HUES64 (cell line): ENCODE measurements around the gene PFKFB3.

ENCODE experiments used
- H3K27ac ChIP-seq: 2 replicates; pipeline ENCODE4 v1.7.0; 2013; ENCODE audit warnings: low read depth, low read length, inconsistent platforms
- H3K27me3 ChIP-seq: 2 replicates; pipeline ENCODE4 v1.6.1; 2013; ENCODE audit warnings: mild to moderate bottlenecking, low read length; ENCODE audit not compliant: insufficient read depth
- H3K36me3 ChIP-seq: 2 replicates; pipeline ENCODE4 v1.6.1; 2013; ENCODE audit warnings: mild to moderate bottlenecking, low read length; ENCODE audit not compliant: insufficient read depth
- H3K4me1 ChIP-seq: 2 replicates; pipeline ENCODE4 v1.6.1; 2013; ENCODE audit warnings: mild to moderate bottlenecking, low read length, moderate library complexity; ENCODE audit not compliant: insufficient read depth
- H3K4me3 ChIP-seq: 2 replicates; pipeline ENCODE4 v1.5.1; 2013; ENCODE audit warnings: mild to moderate bottlenecking, low read length, moderate library complexity
- H3K9ac ChIP-seq: 2 replicates; pipeline ENCODE4 v1.6.1; 2013; ENCODE audit warnings: mild to moderate bottlenecking, low read depth, low read length
- H3K9me3 ChIP-seq: 2 replicates; pipeline ENCODE4 v1.6.1; 2013; ENCODE audit warnings: low read depth, low read length; ENCODE audit not compliant: insufficient read depth
- WGBS: fragments of 150-250, 120-280 bp; methylation state at CpG from one replicate; pipeline ENCODE4 v1.1.7; 2013; ENCODE audit warnings: missing lambda C conversion rate; 5-methylcytosine and 5-hydroxymethylcytosine counted together

The PFKFB3 gene

GRCh38 chr10:6259153-6259552, 56.4 kb downstream of the PFKFB3 start:
- Histone ChIP-seq H3K4me3 (no peak overlapping the region), H3K27ac (no peak overlapping the region), H3K9me3 (no peaks in the 10 kb centered on the region)

GRCh38 chr10:6260843-6261242, 58.1 kb downstream of the PFKFB3 start:
- Histone ChIP-seq H3K36me3 (no peaks in the 10 kb centered on the region), H3K4me3 (no peak overlapping the region), H3K27me3 (no peaks in the 10 kb centered on the region), H3K27ac (no peak overlapping the region), H3K9ac (no peak overlapping the region), H3K9me3 (no peaks in the 10 kb centered on the region), H3K4me1 (no peaks in the 10 kb centered on the region; the same call in 1 of the 2 replicates)
- WGBS = 94% methylated on average over 3 of the region's 3 CpGs

More at GRCh38 chr10:6259153-6259552, 56.4 kb downstream of the PFKFB3 start:
- Histone ChIP-seq H3K27me3 (no peaks in the 10 kb centered on the region), H3K9ac (no peak overlapping the region), H3K4me1 (no peaks in the 10 kb centered on the region; the same call in 1 of the 2 replicates), H3K36me3 (no peaks in the 10 kb centered on the region)

- Histone ChIP-seq H3K9ac (no peak overlapping the region), H3K9me3 (no peaks in the 10 kb centered on the region), H3K36me3 (no peaks in the 10 kb centered on the region), H3K27ac (no peak overlapping the region), H3K4me1 (no peaks in the 10 kb centered on the region), H3K27me3 (no peaks in the 10 kb centered on the region), H3K4me3 (no peak overlapping the region)
- 64% methylated on average over 4 of the region's 6 CpGs for whole genome bisulfite sequencing
These were observed 65.2 kb downstream of the PFKFB3 start for GRCh38 chr10:6267941-6268340.

GRCh38 chr10:6269432-6269831, 66.7 kb downstream of the PFKFB3 start:
- WGBS = 95% methylated on average over 2 of the region's 2 CpGs
- Histone ChIP-seq H3K4me1 (no peaks in the 10 kb centered on the region), H3K9me3 (no peaks in the 10 kb centered on the region), H3K9ac (no peak overlapping the region), H3K27ac (no peak overlapping the region), H3K27me3 (no peaks in the 10 kb centered on the region), H3K4me3 (no peak overlapping the region), H3K36me3 (no peaks in the 10 kb centered on the region)

DNA sequence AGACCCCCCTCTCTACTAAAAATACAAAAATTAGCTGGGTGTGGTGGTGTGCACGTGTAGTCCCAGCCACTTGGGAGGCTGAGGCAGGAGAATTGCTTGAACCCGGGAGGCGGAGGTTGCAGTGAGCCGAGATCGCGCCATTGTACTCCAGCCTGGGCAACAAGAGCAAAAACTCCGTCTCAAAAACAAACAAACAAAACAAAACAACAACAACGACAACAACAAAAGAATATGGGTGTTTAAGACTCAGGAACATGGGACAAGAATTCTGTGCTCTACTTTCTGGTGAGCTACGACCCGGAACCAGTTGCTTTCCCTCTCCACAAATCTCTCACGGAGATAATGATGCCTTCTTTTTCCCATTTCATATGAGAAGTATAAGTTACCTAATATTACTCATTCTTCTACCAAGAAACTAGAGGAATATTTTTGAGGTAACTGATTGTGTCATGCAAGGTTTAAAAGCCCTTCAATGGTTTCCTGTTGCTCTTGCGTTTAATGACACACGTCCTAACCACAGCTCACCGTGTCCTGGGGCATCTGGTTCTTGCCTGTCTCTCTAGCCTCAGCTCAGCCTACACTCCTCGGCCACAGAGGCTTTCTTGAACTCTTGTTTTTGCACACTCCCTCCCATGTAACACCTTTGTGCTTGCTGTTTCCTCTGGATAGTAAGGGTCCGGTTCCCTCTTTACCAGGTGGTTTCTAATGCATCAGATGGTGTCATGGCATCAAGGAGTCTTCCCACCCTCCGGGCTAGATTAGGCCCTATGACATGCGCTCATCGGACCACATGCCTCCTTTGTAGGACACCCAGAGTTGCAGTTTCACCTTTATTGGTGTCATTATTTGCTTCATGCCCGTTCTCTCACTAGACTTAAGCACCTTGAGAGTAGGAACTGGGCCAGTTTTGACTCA, 67.5 kb downstream of the PFKFB3 start:
- Histone ChIP-seq H3K4me1 (no peaks in the 10 kb centered on the region), H3K36me3 (no peaks in the 10 kb centered on the region), H3K27me3 (no peaks in the 10 kb centered on the region), H3K9me3 (no peaks in the 10 kb centered on the region), H3K27ac (no peak overlapping the region), H3K9ac (no peak overlapping the region), H3K4me3 (no peak overlapping the region)
- 94% methylated on average over 17 of the region's 20 CpGs for WGBS

DNA sequence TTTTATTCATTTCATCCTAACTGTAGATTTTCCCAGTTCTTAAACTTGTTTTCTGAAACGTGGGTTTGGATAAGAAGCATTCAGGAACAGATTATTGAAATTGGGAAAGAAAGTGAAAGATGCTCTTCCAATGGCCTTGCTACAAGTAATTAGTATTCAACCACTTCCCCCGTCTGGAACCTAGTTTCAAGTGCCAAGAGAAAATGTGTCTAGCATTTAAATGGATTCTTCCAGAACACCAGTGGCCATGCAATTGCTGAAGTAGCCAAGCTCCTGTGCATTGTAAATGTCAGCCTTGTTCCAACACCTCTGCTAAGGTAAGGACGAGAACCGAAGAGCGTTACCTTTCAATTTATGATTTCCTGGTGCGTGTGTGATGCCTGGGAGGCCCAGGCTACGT, 68.2 kb downstream of the PFKFB3 start:
- WGBS = 89% methylated on average over 7 of the region's 7 CpGs
- H3K9me3 ChIP-seq = no peaks in the 10 kb centered on the region
- no peaks in the 10 kb centered on the region for H3K27me3 ChIP-seq
- H3K4me1 ChIP-seq = no peaks in the 10 kb centered on the region
- H3K9ac ChIP-seq = no peak overlapping the region
- no peaks in the 10 kb centered on the region for H3K36me3 ChIP-seq
- H3K4me3 ChIP-seq = no peak overlapping the region
- no peak overlapping the region for H3K27ac ChIP-seq

- no peaks in the 10 kb centered on the region for H3K4me1 ChIP-seq
- no peak overlapping the region for H3K4me3 ChIP-seq
- H3K9ac ChIP-seq = no peak overlapping the region
- WGBS = 90% methylated on average over 3 of the region's 3 CpGs
- H3K27me3 ChIP-seq = no peaks in the 10 kb centered on the region
- H3K36me3 ChIP-seq = no peaks in the 10 kb centered on the region
- no peak overlapping the region for H3K27ac ChIP-seq
- H3K9me3 ChIP-seq = no peaks in the 10 kb centered on the region
These were observed 68.9 kb downstream of the PFKFB3 start for GRCh38 chr10:6271663-6272062.

GRCh38 chr10:6272126-6272525, 69.4 kb downstream of the PFKFB3 start:
- WGBS = 95% methylated on average over 10 of the region's 10 CpGs
- Histone ChIP-seq H3K9me3 (no peaks in the 10 kb centered on the region), H3K27me3 (no peaks in the 10 kb centered on the region), H3K4me1 (no peaks in the 10 kb centered on the region), H3K9ac (no peak overlapping the region), H3K4me3 (no peak overlapping the region), H3K36me3 (no peaks in the 10 kb centered on the region), H3K27ac (no peak overlapping the region)

GRCh38 chr10:6273351-6273750, 70.6 kb downstream of the PFKFB3 start:
- H3K27me3 ChIP-seq = no peaks in the 10 kb centered on the region
- H3K9me3 ChIP-seq = no peaks in the 10 kb centered on the region
- 93% methylated on average over 11 of the region's 11 CpGs for WGBS
- no peak overlapping the region for H3K9ac ChIP-seq
- no peak overlapping the region for H3K27ac ChIP-seq
- no peaks in the 10 kb centered on the region for H3K36me3 ChIP-seq
- H3K4me1 ChIP-seq = no peaks in the 10 kb centered on the region
- no peak overlapping the region for H3K4me3 ChIP-seq

DNA sequence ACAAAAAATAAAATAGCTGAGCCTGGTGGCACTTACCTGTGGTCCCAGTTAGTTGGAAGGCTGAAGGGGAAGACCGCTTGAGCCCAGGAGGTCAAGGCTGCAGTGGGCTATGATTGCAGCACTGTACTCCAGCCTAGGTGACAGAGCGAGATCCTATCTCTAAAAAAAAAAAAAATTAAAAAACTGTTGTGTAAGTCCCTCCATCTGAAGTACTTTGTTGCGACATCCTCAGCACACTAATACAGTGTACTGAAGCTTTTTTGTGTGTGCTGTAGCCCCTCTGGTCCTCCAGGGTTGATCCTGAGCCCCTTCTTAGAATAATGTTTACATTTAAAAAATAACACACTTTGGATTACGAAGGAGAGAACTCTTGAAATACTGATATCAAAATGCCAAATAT, 71.3 kb downstream of the PFKFB3 start:
- H3K27ac ChIP-seq = no peak overlapping the region
- H3K9me3 ChIP-seq = no peaks in the 10 kb centered on the region
- 89% methylated on average over 2 of the region's 4 CpGs for WGBS
- H3K4me1 ChIP-seq = peaks cover 3% of the 10 kb centered on the region; the same call in 1 of the 2 replicates
- no peaks in the 10 kb centered on the region for H3K27me3 ChIP-seq
- H3K4me3 ChIP-seq = no peak overlapping the region
- no peak overlapping the region for H3K9ac ChIP-seq
- H3K36me3 ChIP-seq = no peaks in the 10 kb centered on the region

- Histone ChIP-seq H3K9me3 (no peaks in the 10 kb centered on the region), H3K4me1 (peaks cover 6% of the 10 kb centered on the region; the same call in 1 of the 2 replicates), H3K27me3 (no peaks in the 10 kb centered on the region), H3K4me3 (no peak overlapping the region), H3K9ac (no peak overlapping the region), H3K36me3 (no peaks in the 10 kb centered on the region), H3K27ac (no peak overlapping the region)
- WGBS = 95% methylated on average over 7 of the region's 7 CpGs
These were observed 71.8 kb downstream of the PFKFB3 start for GRCh38 chr10:6274484-6274883.
